ENCODE data around the gene ALG2. TPM values are rescaled to one million over a fixed set of nuclear protein-coding genes. Genes with fewer than 3 reads are reported as not detected.
A peak's percentile ranks its signal among the peaks of the same experiment; 100 is the strongest.

ALG2 gene
- polyA plus RNA-seq, 3 donors = 49.2 to 52.1 (median 50.5) TPM

DNA sequence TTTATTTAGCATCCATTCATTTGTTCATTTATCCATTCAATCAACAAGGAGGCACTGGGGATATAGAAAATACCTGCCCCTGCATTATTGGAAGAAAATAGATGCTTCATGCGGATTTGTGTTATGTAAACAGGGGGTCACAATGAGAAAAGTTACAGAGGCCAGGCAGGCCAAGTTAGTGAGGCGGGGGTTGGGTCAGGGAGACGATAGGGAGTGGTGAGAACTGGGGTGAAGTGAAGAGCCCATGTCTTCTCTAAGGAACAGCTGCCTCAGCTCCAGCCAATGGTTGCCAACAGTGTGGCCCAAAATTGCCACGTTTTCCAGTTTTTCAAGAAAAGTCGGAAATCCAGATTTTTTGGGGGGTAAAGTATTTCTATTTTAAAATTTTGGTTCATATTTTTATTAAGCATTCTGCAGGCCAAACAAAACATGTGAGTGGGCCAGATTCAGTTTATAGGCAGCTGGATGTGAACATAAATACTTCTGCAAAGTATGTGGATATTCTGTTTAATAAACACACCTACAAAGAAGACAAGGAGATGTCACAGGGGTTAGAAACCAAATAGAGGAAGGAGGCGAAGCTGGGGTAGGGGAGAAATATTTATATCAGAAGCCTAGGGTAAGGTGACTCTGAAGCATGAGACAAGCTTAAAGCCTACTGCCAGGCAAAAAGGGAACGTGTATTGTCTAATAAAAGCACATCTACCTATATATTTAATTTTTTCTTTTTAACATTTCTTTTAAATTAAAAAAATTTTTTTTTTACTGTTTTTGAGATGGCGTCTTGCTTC lies 44.0 kb downstream of the ALG2 start:
- no peak for DNase-seq (ENCODE audit: low read depth in 3 of 3, low spot score in 2 of 3)

DNA sequence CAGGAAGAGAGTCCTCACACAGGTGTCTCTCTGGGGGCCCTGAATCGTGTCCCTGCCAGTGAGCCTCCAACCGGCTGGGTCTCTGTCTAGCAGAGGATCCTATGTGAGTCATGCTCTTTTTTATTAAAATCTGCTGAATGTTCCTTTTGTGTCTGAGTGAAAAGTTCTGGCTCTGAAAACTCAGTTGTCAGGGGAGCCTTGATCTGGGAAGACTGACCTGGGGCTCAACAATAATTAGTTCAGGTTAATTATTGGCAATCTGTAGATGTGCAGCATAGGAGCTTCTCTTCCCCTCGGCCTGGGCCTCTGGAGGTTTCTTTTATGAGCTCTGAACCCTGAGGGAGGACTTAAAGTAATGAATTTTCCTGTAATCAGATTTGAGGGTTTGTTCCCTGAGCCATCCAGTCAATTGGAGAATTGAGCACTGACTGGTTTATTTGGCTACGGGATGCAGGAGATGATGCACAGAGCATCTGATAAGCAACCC lies 45.2 kb downstream of the ALG2 start:
- no peak for DNase-seq (ENCODE audit: low read depth in 3 of 3, low spot score in 2 of 3)

DNA sequence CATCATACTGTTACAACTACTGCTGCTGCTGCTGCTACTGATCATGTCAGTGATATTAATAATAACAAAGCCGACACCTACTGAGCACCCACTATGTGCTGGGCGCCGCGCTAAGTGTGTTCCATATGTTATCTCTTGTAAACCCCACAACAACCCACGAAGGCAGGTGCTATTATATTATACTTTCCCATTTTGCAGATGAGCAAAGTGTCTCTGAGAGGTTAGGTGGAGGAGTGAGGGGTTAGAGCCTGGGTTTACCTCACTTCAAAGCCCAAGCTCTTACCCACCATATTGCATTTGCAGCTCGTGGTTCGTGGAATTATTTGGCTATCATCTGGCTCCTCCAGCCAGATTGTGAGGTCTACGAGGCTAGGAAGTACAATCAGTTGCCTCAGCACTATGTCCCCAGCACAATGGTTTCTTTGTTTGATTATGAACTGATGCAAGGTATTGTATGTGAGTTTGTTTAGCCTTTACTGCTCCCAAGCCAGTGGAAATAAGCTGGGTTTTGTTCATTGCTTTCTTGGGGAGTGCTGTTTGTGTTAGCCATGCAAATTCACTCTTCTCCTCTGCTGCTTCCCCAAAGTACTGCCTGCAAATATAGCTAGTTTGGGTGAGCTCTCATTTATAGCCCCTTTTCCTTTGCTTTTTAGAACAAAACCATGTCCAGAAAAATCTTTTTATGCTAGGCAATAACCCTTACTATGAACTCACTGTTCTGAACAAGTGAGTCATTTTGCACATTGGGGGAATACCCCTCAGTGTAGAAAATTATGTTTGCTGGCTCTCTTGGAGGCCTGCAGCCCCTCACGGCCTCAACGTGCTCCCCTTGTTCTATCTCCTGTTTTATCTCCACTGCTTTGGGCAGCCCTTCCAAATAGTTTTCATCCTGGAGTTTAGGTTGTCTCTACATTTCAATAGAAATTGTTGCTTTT lies 47.9 kb downstream of the ALG2 start:
- no peak for DNase-seq (ENCODE audit: low read depth in 3 of 3, low spot score in 2 of 3)

DNA sequence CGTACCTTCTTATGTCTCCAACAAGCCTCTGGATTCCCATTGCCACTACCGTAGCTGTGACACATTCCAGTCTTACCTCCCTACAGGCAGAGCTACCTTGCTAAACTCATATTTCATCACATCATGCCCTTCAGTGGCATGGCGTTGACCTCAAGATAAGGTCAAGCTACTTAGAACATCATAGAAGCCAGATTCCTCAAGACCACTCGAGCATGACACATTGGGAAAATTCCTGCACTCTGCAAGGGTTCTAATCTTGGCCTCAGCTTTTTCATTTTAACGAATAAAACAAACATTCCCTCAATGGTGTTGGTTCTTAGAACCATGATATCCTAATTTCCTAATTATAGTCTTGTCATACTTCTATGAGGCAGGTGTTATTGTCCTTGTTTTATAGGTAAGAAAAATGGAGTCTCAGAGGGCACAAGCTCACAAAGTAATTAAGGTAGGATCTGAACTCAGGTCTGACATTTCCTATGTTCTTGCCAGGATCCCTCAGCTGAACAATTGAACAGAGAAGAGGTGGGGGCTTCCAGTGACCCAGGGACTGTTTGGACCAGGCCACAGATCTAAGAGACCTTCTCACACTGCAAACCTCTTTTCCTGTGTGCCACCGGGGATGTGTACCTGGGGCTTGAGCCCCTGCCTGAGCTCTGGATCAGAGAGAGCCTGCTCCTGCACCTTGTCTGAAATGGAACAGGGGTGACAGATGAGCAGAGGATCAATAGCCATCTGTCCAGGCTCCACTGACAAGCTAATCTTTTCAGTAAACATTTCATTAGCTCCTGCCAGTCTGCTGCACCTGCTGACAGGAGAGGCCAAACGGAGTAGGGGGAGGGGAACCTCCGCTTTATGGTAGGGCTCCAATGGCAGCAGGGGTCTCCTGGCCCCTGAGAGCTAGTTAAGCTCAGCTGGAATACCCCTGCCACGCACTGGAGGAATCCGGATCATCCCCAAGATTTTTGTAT lies 49.3 kb downstream of the ALG2 start:
- no peak for DNase-seq (ENCODE audit: low read depth in 3 of 3, low spot score in 2 of 3)

DNA sequence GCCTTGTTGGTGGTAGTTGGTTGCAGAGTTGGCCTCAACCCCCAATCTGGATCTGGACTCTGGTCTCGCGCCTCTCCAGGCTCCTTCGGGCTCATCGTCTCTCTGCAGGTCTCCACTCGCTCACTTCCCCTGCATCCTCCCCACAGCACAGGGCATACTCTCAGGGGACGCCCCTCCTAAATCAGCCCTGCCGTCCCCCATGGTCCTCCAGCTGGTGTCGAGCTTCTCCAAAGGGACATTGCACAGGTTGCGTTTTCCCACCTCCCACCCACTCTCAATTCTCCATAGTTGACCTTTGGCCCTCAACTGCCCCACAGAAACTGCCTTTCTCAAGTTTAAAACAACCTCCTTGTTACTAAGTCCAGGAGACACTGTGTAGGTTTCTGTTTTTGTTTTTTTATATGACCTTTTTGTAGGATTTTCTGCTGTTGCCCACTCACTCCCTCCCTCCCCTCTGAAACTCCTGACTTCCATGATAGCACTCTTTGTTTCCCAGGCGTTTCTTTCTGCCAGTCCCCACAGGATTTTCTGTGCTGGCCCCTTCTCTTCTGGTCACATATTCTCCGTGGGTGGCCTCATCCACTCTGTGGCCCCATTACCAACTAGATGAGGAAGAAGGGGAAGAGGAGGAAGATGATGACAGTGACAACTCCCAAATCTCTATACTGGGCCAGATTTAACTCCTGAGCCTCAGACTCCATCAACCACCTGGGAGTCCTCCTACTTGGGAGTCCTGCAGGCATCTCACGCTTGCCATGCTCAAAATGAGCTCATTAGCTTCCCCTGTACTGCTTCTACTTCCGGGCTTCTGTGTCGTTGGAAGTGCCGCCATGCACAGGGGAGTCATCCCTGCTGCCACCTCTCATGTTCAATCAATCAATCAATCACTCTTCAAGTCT lies 50.3 kb downstream of the ALG2 start:
- DNase-seq (ENCODE audit: low read depth in 3 of 3, low spot score in 2 of 3) = no peak

DNA sequence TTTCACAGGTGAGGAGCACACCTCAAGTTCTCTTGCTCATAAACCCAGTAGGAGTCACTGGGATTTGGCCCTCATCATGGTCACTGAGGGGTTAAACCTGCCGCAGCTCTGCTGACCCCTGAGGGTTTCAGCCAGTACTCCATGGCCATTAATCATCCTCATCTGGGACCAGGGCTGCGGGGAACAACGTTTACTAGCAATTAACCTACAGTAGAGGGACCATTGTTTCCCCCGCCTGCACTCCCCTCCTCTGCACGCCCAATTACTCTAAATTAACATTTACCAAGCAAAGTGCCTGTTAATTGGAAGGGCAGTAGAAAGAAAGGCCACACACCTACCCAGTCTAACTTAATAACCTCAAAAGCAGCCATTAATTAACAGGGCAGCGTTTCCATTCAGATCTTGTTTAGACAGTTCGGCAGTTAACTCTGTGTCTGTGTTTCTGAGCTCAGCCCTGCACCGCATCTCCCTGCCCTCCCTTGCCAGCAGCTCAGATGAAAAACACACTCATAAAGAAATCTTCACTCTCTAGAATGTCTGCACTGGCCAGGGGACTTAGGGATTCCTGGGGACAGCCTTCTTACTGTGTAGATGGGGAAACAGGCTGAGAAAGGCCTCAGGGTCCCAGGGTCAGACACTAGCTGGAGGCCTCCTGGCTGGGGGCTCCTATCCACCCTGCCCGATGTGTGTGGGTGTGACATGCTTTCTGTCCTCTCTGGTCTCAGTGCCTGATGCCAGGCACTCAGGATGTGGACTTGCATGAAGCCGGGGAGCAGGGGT lies 51.6 kb downstream of the ALG2 start:
- DNase-seq (ENCODE audit: low read depth in 3 of 3, low spot score in 2 of 3) = peak in 1 of 3 donors; percentile 40

DNA sequence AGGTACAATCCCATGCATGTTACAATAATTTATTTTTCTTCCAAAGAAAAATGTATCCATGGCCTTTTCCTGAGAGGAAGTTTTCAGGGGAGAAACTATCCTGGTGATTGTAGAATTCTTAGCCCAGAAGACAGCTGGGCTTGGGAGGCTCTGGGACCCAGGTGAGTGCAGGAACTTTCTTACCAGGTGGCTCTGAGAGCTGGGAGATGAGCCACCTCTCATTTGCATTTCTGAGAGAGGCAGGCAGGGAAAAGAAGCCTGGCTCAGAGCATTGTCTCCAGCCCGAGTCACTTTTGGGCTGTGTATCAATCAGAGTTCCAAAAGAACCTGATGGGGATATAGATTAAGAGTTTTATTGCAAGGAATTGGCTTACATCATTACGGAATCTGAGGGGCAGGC lies 52.7 kb downstream of the ALG2 start:
- DNase-seq (ENCODE audit: low read depth in 3 of 3, low spot score in 2 of 3) = no peak

DNA sequence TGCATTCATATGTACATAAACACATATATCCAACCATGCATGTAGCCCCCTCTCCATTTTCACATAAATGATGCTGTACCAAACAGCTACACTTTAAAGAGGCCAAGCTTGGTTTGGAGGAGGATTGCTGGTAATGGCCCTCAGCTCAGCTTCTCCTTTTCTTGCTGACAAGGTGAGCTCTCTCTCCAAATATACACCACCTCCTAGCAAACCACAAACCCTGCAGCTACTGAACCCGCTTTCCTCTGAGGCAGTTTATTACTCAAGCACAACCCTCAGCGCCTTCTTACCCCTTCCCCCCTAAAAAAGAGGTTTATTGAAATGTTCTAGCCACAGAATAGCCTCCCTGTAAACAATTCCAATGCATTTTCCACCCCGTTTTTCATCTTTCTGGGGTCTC lies 54.0 kb downstream of the ALG2 start:
- no peak for DNase-seq (ENCODE audit: low read depth in 3 of 3, low spot score in 2 of 3)

DNA sequence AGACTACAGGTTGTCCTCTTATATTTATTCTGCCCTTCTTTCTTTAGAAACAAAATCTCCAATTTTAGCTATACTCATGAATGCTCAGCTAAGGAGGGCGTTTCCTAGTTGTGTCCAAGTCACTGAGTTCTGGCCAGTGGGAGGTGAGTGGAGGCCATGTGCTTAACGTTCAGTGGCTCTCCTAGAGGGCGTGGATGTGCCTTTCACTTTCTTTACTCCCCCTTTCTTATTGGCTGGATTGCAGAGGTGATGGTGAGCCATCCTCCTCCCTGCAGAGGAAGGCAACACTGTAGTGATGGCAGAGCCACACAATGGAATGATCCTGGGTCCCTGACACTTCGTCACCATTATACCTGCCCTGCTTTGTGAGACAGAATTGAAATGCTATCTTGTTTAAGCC lies 54.6 kb downstream of the ALG2 start:
- no peak for DNase-seq (ENCODE audit: low read depth in 3 of 3, low spot score in 2 of 3)

Other genes with a start within 250 kb of the ALG2 start
- gene TGFBR1, start 116.8 kb downstream of the ALG2 start, polyA plus RNA-seq (ENCODE audit: insufficient read length in 3 of 3) = 10 to 100 TPM; 51.1 to 52.3 (median 52.2) TPM
- 100 to 1,000 TPM; 139 to 160 (median 151) TPM for gene SEC61B, start 340 bp upstream of the ALG2 start, polyA plus RNA-seq (ENCODE audit: insufficient read length in 3 of 3)

Data from right renal cortex interstitium (tissue), 3 donors.